HFF-Myc (cell line): Measurements from ENCODE around the gene TBC1D7.

Source experiments
- DNase-seq: peaks from one replicate; pipeline ENCODE4 v3.0.0-alpha.2; 2011; ENCODE audit warnings: low read depth; ENCODE audit errors: extremely low read depth
- H3K4me3 ChIP-seq: replicated peaks from 2 replicates; pipeline ENCODE4 v1.5.1; 2011; ENCODE audit warnings: low read depth, mild to moderate bottlenecking, control low read depth, low read length
- CTCF ChIP-seq: IDR thresholded peaks from 2 replicates; pipeline ENCODE4 v1.5.1; 2012; ENCODE audit warnings: mild to moderate bottlenecking, low read depth, low read length, control low read depth; ENCODE audit errors: missing control alignments

TBC1D7 gene

GRCh38 chr6:13307508-13307995, 20.8 kb downstream of the TBC1D7 start:
- no peak for TF ChIP-seq CTCF
- no peak for DNase-seq
- no peak overlapping the region for H3K4me3 ChIP-seq

GRCh38 chr6:13305791-13306190, 22.5 kb downstream of the TBC1D7 start:
- DNase-seq = no peak
- TF ChIP-seq CTCF = no peak

GRCh38 chr6:13305288-13305687, 23.0 kb downstream of the TBC1D7 start:
- no peak for DNase-seq
- H3K4me3 ChIP-seq = no peak overlapping the region
- TF ChIP-seq CTCF = no peak

More at GRCh38 chr6:13305791-13306190, 22.5 kb downstream of the TBC1D7 start:
- no peak overlapping the region for H3K4me3 ChIP-seq

- no peak for TF ChIP-seq CTCF
- H3K4me3 ChIP-seq = no peak overlapping the region
- no peak for DNase-seq
Observed at GRCh38 chr6:13304580-13305260, 23.6 kb downstream of the TBC1D7 start.

GRCh38 chr6:13304101-13304500, 24.2 kb downstream of the TBC1D7 start:
- no peak overlapping the region for H3K4me3 ChIP-seq
- DNase-seq = no peak
- no peak for TF ChIP-seq CTCF

- DNase-seq = peak; percentile 10
- no peak overlapping the region for H3K4me3 ChIP-seq
- TF ChIP-seq CTCF = no peak
Observed at GRCh38 chr6:13303668-13304017, 24.7 kb downstream of the TBC1D7 start.
